NB4 (cell line): ENCODE results near the gene HOXA5.

Source experiments
- POLR2A ChIP-seq: IDR thresholded peaks from 2 replicates; pipeline ENCODE4 v1.6.1; 2011; ENCODE audit warnings: mild to moderate bottlenecking; ENCODE audit not compliant: insufficient read length; ENCODE audit errors: extremely low read depth
- TF ChIP-seq, protein P1 (sequence below): IDR thresholded peaks from one replicate; pipeline ENCODE4 v1.5.1; 2012; ENCODE audit warnings: low read depth, low read length

DNA sequence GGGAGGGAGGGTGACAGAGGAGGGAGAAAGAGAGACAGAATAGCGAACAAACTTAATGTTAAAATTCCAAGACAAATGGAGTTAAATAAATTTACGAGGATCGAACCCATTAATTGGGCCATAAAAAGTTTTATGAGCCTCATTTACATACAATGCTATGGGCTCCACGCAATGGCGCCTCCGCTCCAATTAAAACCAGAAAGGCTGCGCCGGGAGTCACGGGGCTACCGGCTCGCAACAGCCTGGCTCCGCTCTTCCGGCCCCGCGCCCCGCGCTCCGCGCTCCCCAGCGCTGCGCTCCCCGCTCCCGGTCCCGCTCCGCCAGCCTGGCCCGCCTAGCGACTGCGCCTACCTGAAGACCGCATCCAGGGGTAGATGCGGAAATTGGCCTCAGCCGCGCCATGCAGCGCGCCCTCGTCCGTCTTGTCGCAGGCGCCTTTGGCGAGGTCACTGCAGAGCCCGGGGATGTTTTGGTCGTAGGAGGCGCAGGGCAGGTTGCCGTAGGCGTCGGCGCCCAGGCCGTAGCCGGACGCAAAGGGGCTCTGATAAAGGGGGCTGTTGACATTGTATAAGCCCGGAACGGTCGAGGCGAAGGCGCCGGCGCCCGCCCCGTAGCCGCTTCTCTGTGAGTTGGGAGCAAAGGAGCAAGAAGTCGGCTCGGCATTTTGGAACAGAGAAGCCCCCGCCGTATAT is 12.5 kb upstream of the HOXA5 start:
- no peak for TF ChIP-seq POLR2A
- TF ChIP-seq, protein P1, sequence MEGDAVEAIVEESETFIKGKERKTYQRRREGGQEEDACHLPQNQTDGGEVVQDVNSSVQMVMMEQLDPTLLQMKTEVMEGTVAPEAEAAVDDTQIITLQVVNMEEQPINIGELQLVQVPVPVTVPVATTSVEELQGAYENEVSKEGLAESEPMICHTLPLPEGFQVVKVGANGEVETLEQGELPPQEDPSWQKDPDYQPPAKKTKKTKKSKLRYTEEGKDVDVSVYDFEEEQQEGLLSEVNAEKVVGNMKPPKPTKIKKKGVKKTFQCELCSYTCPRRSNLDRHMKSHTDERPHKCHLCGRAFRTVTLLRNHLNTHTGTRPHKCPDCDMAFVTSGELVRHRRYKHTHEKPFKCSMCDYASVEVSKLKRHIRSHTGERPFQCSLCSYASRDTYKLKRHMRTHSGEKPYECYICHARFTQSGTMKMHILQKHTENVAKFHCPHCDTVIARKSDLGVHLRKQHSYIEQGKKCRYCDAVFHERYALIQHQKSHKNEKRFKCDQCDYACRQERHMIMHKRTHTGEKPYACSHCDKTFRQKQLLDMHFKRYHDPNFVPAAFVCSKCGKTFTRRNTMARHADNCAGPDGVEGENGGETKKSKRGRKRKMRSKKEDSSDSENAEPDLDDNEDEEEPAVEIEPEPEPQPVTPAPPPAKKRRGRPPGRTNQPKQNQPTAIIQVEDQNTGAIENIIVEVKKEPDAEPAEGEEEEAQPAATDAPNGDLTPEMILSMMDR = no peak
